Immature natural killer cell (primary cell): Measurements from ENCODE around the gene UBE2G1. TPM values are rescaled to one million over a fixed set of nuclear protein-coding genes. Genes with fewer than 3 reads are reported as not detected.
A peak's percentile ranks its signal among the peaks of the same experiment; 100 is the strongest.
"Not testable (repeated sequence)": the region's sequence is repeated elsewhere in the genome, so short reads cannot be mapped to it uniquely, and the experiment has no call there.

Experiments used
- DNase-seq, 3 donors: peaks; one replicate each; pipeline ENCODE4 v3.0.0; 2022; ENCODE audit warnings: mixed read lengths in 1 of 3
- H3K27ac Mint-ChIP-seq, 6 donors: one replicate each; pipeline ENCODE4 v1.8.0; 2020; ENCODE audit warnings: mixed read lengths in 6 of 6, mild to moderate bottlenecking in 5 of 6, inconsistent platforms in 4 of 6, moderate library complexity in 3 of 6
- H3K27me3 Mint-ChIP-seq, 3 donors: one replicate each; pipeline ENCODE4 v1.8.0; 2020 to 2021; ENCODE audit warnings: low read depth in 3 of 3, mild to moderate bottlenecking in 3 of 3, mixed read lengths in 3 of 3, moderate library complexity in 3 of 3, inconsistent platforms in 1 of 3
- H3K36me3 Mint-ChIP-seq, 3 donors: one replicate each; pipeline ENCODE4 v1.8.0; 2020; ENCODE audit warnings: mixed read lengths in 3 of 3, inconsistent platforms in 2 of 3, mild to moderate bottlenecking in 2 of 3
- H3K4me1 Mint-ChIP-seq, 2 donors: one replicate each; pipeline ENCODE4 v1.8.0; 2020; ENCODE audit warnings: inconsistent platforms in 2 of 2, mild to moderate bottlenecking in 2 of 2, mixed read lengths in 2 of 2, moderate library complexity in 1 of 2
- H3K4me3 Mint-ChIP-seq, 5 donors: one replicate each; pipeline ENCODE4 v1.8.0; 2020; ENCODE audit warnings: mild to moderate bottlenecking in 5 of 5, mixed read lengths in 5 of 5, inconsistent platforms in 3 of 5, moderate library complexity in 3 of 5
- H3K9me3 Mint-ChIP-seq, 6 donors: one replicate each; pipeline ENCODE4 v1.8.0; 2020; ENCODE audit warnings: mild to moderate bottlenecking in 6 of 6, mixed read lengths in 6 of 6, inconsistent platforms in 4 of 6, moderate library complexity in 3 of 6
- polyA plus RNA-seq, 3 donors: library from polyadenylated mRNA; unstranded; fragments of 300-500 nt; fragmentation: Illumina TruSeq; gene quantifications; one replicate each; pipeline ENCODE4 v1.2.3, GENCODE V29; 2021

UBE2G1 gene
- polyA plus RNA-seq, 3 donors from 2014 or later: 48.1 to 84.7 (median 69.3) TPM

DNA sequence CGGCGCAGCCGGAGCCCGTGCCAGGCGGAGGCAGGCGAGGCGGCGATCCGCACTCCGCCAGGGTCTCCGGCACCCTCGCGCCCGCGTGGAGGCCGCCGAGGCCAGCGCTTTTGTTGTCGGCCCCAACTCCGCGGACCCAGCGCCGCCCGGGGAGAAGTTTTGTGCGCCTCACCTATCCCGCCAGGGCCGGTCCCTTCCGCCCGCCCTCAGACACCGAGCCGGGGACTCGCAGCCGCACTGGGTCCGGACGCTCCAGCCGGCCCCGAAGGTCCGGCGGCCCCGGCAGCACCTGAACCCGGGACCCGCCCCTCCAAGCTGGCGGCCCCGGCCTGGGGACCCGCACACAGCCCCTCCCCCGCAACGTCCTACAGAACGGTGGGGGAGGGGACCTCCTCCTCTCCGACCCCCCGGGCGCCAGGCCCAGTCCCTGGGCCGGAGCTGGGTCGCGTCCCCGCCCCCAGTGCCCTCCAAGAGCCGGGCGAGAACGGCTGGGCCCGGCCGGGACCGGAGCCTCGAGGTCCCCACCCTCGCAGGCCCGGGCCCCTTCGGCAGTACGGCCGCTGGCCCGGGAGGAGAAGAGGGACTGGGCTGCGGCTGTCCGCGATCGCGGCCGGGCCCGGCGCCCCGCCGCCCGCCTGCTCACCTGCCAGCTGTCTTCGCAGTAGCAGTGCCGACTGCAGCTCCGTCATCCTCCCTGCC, 698 bp downstream of the UBE2G1 start:
- Mint-ChIP-seq H3K36me3 (no peaks in the 10 kb centered on the region), H3K4me3 (peak overlapping the region in 4 of 5 donors; percentile 21 to 97 (median 89)), H3K4me1 (peaks cover 31 to 32% of the 10 kb centered on the region in 2 donors), H3K27ac (peak overlapping the region in 1 of 6 donors; percentile 84), H3K27me3 (peaks cover 8 to 10% (median 9%) of the 10 kb centered on the region in 3 donors), H3K9me3 (no peaks in the 10 kb centered on the region)
- peak in 1 of 3 donors; percentile 35 for DNase-seq

DNA sequence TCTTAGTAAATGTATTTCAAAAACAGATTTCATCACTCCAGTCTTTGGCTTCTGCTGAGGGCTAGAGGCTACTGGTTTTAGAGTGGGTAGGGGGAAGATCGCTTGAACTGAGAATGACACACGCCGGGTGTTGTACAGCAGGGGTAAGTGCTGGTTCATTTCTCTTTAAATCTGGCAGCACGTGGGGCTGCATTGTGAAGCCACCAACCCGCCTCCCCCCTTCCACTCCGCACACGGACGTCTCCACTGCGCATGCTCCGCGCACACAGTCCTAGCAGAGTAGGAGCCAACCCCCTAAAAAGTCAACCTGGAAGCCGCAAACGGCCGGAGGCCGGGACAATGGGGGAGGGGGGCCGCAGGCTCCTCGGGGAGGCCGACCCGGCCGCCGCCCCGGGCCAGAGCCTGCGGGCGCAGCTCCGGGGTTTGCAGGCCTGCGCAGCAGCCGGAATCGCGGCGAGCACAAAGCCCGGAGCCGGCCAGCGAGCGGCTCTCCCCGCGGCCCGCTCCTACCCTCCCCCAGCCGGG, 1.3 kb downstream of the UBE2G1 start:
- DNase-seq: peak; percentile 86 to 90 (median 87)
- H3K4me3 Mint-ChIP-seq: peak overlapping the region; percentile 88 to 99 (median 98)
- peaks cover 7 to 9% (median 8%) of the 10 kb centered on the region in 3 donors for H3K27me3 Mint-ChIP-seq
- H3K27ac Mint-ChIP-seq: peak overlapping the region; percentile 84 to 98 (median 94)
- H3K4me1 Mint-ChIP-seq: peaks cover 33 to 37% of the 10 kb centered on the region in 2 donors
- no peaks in the 10 kb centered on the region for H3K9me3 Mint-ChIP-seq
- H3K36me3 Mint-ChIP-seq: no peaks in the 10 kb centered on the region

DNA sequence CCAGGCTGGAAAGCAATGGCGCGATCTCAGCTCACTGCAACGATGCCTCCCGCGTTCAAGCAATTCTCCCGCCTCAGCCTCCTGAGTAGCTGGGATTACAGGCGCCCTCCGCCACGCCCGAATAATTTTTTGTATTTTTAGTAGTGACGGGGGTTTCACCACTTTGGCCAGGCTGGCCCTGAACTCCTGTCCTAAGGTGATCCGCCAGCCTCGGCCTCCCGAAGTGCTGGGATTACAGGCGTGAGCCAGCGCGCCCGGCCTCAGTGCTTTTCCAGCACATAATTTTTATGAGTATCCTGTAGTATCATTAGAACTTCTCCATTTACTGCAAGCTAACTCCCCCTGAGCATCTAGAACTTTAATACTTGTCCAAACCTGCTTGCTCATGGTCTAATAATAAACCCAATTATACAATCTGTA, 1.8 kb downstream of the UBE2G1 start:
- Mint-ChIP-seq H3K9me3 (no peaks in the 10 kb centered on the region), H3K4me1 (peaks cover 38 to 42% of the 10 kb centered on the region in 2 donors), H3K36me3 (no peaks in the 10 kb centered on the region)

DNA sequence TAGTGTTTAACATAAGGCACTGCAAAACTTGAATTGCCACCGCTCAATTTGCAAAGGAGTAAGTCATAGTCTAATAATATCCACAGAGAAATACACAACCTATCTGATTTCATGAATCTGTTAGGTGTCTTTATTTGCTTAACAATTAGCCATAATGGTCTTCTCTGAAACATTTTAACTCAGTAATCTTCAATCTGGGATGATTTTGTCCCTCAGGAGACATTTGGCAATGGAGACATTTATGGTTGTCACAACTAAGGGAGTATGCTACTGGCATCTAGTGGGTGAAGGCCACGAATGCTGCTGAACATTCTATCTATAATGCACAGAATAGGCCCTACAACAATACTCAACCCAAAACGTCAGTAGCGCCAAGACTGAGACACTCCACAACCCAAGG, 4.3 kb downstream of the UBE2G1 start:
- Mint-ChIP-seq H3K4me1 (peaks cover 50 to 63% of the 10 kb centered on the region in 2 donors), H3K27ac (peak overlapping the region in 2 of 6 donors; percentile 34 to 36), H3K36me3 (no peaks in the 10 kb centered on the region), H3K9me3 (no peaks in the 10 kb centered on the region), H3K4me3 (peak overlapping the region in 1 of 5 donors; percentile 14), H3K27me3 (peaks cover 7 to 10% (median 9%) of the 10 kb centered on the region in 3 donors)
- DNase-seq: no peak

More for the DNA sequence above, 1.8 kb downstream of the UBE2G1 start:
- H3K27me3 Mint-ChIP-seq: peaks cover 7 to 9% (median 8%) of the 10 kb centered on the region in 3 donors
- DNase-seq: no peak
- peak overlapping the region; percentile 88 to 99 (median 98) for H3K4me3 Mint-ChIP-seq
- peak overlapping the region; percentile 84 to 98 (median 94) for H3K27ac Mint-ChIP-seq

DNA sequence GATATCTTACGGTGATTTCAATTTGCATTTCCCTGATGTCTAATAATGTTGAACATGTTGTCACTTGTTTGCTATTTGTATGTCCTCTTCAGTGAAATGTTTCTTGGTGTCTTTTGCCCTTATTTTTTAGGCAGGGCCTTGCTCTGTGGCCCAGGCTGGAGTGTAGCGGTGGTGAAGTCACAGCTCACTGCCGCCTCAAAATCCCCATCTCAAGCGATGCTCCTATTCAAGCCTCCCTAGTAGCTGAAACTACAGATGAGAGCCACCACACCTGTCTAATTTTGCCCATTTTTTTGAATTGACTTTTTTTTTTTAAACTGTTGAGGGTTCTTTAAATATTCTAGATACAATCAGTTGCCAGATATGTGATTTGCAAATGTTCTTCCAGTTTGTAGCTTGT, 8.3 kb downstream of the UBE2G1 start:
- H3K4me1 Mint-ChIP-seq: peaks cover 46 to 62% of the 10 kb centered on the region in 2 donors
- peak overlapping the region in 2 of 6 donors; percentile 14 to 51 for H3K27ac Mint-ChIP-seq
- DNase-seq: no peak
- no peak overlapping the region for H3K4me3 Mint-ChIP-seq
- H3K9me3 Mint-ChIP-seq: no peaks in the 10 kb centered on the region
- H3K36me3 Mint-ChIP-seq: no peaks in the 10 kb centered on the region
- peaks cover 0 to 2% (median 0%) of the 10 kb centered on the region in 3 donors for H3K27me3 Mint-ChIP-seq

DNA sequence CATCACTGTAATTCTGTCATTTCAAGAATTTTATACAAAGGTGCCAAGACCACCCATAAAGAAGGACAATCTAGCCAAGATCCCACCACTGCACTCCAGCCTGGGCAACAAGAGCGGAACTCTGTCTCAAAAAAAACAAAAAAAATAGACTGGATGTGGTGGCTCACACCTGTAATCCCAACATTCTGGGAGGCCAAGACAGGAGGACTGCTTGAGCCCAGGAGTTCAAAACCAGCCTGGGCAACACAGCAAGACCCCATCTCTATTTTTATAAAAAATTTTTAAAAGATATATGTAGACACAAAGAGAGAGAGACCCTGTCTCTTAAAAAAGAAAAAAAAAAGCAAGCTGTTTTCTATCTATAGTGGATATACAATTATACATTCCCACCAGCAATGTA, 8.8 kb downstream of the UBE2G1 start:
- Mint-ChIP-seq H3K4me1 (peaks cover 43 to 63% of the 10 kb centered on the region in 2 donors), H3K9me3 (no peaks in the 10 kb centered on the region), H3K27me3 (peaks cover 0 to 3% (median 0%) of the 10 kb centered on the region in 3 donors), H3K4me3 (no peak overlapping the region), H3K27ac (peak overlapping the region in 2 of 6 donors; percentile 51 to 71), H3K36me3 (no peaks in the 10 kb centered on the region)
- DNase-seq: no peak

DNA sequence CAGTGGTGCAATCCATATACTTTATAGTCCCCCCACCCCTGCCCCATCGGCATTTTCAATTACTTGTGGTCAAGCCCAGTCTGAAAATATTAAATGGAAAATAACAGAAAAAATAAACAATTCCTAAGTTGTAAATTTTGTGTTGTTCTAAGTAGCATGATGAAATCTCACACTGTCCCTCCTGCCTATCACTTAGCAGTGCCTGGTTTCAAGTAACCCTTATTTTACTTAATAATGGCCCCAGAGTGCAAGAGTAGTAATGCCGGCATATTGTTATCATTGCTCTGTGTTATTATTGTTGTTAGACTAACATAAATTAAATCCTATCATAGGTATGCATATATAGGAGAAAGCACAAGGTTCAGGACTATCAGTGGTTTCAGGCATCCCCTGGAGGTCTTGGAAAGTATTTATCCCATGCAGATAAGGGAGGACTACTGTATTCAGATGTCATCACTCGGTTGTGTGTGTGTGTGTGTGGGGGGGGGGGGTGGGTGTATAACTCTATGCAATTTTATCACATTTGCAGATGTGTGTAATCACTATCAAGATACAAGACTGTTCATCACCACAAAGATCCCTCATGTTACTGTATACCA, 9.3 kb downstream of the UBE2G1 start:
- Mint-ChIP-seq H3K9me3 (no peaks in the 10 kb centered on the region), H3K36me3 (no peaks in the 10 kb centered on the region), H3K4me1 (peaks cover 40 to 63% of the 10 kb centered on the region in 2 donors), H3K27ac (peak overlapping the region in 1 of 6 donors; percentile 71), H3K4me3 (no peak overlapping the region), H3K27me3 (peaks cover 0 to 3% (median 0%) of the 10 kb centered on the region in 3 donors)
- DNase-seq: no peak

DNA sequence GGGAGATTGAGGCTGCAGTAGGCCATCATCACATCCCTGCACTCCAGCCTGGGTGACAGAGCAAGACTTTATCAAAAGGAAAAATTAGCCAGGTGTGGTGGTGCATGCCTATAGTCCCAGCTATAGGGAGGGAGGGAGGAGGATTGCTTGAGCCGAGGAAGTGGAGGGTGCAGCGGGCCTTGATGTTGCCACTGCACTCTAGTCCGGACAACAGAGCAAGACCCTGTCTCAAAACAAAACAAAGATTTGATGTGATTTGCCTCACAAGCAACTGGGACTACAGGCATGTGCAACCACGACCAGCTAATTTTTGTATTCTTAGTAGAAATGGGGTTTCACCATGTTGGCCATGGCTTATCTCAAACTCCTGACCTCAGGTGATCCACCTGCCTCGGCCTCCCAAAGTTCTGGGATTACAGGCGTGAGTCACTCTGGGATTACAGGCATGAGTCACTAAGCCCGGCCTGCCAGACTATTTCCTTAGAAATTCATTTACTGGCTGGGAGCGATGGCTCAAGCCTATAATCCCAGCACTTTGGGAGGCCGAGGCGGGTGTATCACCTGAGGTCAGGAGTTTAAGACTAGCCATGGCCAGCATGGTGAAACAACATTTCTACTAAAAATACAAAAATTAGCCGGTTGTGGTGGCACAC, 11.5 kb downstream of the UBE2G1 start:
- Mint-ChIP-seq H3K4me1 (peaks cover 39 to 66% of the 10 kb centered on the region in 2 donors), H3K9me3 (no peaks in the 10 kb centered on the region), H3K36me3 (no peaks in the 10 kb centered on the region), H3K4me3 (no peak overlapping the region), H3K27me3 (peaks cover 0 to 3% (median 0%) of the 10 kb centered on the region in 3 donors), H3K27ac (no peak overlapping the region)
- no peak for DNase-seq

DNA sequence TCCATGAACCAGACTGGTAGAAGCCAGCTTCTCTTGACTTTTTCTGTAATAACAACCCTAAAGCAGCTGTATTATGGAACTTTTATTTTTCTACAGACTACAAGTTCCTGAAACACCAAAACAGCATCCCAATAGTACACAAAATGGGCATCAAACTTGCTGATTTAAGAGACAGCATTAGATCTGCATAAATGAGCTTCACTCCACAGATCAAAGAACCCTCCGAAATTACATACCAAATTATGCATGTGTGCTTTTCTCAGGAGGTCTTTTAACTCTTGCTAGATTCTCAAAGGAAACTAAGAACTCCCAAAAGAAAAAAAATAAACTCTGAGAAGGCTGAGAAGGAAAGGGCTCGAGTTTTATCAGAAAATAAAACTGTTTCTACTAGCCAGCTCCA, 12.3 kb downstream of the UBE2G1 start:
- Mint-ChIP-seq H3K27ac (peak overlapping the region in 1 of 6 donors; percentile 6), H3K9me3 (no peaks in the 10 kb centered on the region), H3K36me3 (no peaks in the 10 kb centered on the region), H3K4me1 (peaks cover 35 to 58% of the 10 kb centered on the region in 2 donors), H3K27me3 (peaks cover 0 to 3% (median 0%) of the 10 kb centered on the region in 3 donors), H3K4me3 (no peak overlapping the region)
- no peak for DNase-seq

DNA sequence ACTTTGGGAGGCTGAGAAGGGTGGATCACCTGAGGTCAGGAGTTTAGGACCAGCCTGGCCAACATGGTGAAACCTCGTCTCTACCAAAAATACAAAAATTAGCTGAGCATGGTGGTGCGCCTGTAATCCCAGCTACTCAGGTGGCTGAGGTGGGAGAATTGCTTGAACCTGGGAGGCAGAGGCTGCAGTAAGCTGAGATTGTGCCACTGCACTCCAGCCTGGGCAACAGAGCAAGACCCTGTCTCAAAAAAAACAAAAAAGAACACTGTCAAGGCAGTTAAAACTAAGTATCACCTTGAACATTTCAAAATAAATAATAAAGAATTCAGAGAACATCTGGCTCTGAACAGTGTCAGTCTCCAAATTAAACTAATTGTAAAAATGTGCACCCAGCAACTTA, 16.3 kb downstream of the UBE2G1 start:
- H3K9me3 Mint-ChIP-seq, H3K27me3 Mint-ChIP-seq, H3K36me3 Mint-ChIP-seq, H3K4me3 Mint-ChIP-seq, H3K27ac Mint-ChIP-seq, DNase-seq: not testable (repeated sequence)
- H3K4me1 Mint-ChIP-seq: peaks cover 39 to 60% of the 10 kb centered on the region in 2 donors

DNA sequence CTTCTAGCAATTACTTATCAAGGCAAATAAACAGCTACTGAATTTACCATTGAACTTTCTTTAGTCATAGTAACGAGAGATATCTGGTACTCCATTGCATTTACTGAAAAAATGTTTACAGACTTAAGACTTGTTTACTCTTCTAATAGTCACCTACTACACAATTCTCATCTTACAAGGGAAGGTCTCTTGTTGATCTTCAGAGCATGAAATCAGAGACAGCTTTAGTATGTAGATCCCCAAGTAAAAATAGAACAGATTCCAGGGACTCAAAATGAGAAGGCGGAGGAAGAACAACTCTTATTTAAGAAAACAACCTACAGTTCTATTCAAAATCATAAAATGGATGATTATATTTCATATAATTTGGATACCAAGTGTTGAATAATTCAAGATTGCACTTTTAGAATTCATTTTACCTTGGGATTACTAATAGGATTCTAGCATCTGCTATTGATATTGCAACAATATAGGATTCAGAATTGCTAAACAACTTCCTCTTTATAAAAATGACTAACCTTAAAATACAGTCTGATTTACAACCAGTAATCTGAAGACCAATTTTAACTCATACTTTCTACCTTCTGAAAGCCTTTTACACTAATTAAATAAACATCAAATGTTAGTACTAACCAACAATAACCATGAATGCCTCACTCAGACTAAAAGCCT, 20.8 kb downstream of the UBE2G1 start:
- H3K4me3 Mint-ChIP-seq: no peak overlapping the region
- H3K36me3 Mint-ChIP-seq: no peaks in the 10 kb centered on the region
- no peak for DNase-seq
- peaks cover 0 to 3% (median 0%) of the 10 kb centered on the region in 3 donors for H3K27me3 Mint-ChIP-seq
- no peaks in the 10 kb centered on the region for H3K9me3 Mint-ChIP-seq
- H3K4me1 Mint-ChIP-seq: peaks cover 29 to 32% of the 10 kb centered on the region in 2 donors
- peak overlapping the region in 2 of 6 donors; percentile 6 to 26 for H3K27ac Mint-ChIP-seq

DNA sequence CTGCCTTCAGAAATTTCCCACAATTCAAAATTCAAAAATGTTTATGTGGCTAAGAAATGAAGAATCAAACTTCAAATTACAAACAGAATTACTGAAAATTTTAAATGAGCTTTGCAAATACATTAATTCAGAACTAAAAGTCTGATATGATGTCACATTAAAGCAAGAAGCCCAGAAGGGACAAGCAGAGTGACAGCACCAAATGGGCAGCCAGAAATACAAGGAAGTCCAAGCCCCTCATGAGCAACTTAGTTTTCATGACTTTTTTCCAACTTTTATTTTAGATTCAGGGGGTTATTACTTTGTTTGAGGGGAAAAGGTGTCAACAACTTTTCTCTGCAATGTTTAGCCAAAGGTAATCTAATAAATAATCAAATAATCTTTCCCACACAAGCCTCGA, 21.5 kb downstream of the UBE2G1 start:
- Mint-ChIP-seq H3K4me3 (no peak overlapping the region), H3K4me1 (peaks cover 33 to 40% of the 10 kb centered on the region in 2 donors), H3K9me3 (no peaks in the 10 kb centered on the region), H3K36me3 (no peaks in the 10 kb centered on the region), H3K27me3 (peaks cover 0 to 3% (median 0%) of the 10 kb centered on the region in 3 donors), H3K27ac (peak overlapping the region in 1 of 6 donors; percentile 6)
- DNase-seq: no peak

DNA sequence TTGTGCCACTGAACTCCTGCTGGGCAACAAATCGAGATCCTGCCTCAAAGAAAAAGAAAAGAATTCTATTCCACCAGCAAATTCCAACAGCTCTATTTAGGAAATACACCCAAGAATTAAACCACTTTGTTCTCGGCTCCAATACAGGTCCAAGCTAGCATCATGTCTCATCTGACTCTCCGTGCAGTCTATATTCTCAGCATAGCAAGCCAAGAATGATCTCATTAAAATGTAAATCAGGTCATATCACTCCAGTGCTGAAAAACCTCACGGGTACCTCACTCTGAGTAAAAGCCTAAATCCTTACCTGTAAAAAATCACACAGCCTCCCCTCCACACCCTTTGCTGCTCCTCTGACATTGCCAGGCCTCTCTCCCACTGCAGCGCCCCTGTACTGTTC, 23.9 kb downstream of the UBE2G1 start:
- Mint-ChIP-seq H3K27ac (no peak overlapping the region), H3K4me3 (no peak overlapping the region), H3K9me3 (no peaks in the 10 kb centered on the region), H3K36me3 (no peaks in the 10 kb centered on the region), H3K27me3 (peaks cover 0 to 3% (median 0%) of the 10 kb centered on the region in 3 donors), H3K4me1 (peaks cover 32 to 50% of the 10 kb centered on the region in 2 donors)
- DNase-seq: no peak
